GM21367 (cell line): ENCODE results near the gene BORCS8.

ENCODE experiments used
- ATAC-seq: cut with Tn5 transposase; IDR thresholded peaks from one replicate; pipeline ENCODE4 v1.9.1; 2021; ENCODE audit not compliant: unreplicated experiment

Gene BORCS8

GRCh38 chr19:19214892-19215291 lies 22.9 kb upstream of the BORCS8 start:
- no peak for ATAC-seq

- ATAC-seq, result no peak
Measured at GRCh38 chr19:19214159-19214490, 22.2 kb upstream of the BORCS8 start.

GRCh38 chr19:19213426-19214158 lies 21.6 kb upstream of the BORCS8 start:
- ATAC-seq, result no peak

GRCh38 chr19:19212916-19213315 lies 21.0 kb upstream of the BORCS8 start:
- no peak for ATAC-seq

GRCh38 chr19:19211499-19212420 lies 19.8 kb upstream of the BORCS8 start, which contains the start of gene NCAN:
NCAN (plus strand) TSS chr19:19211958; CDS start chr19:19216954, 4,996 bp downstream.
- ATAC-seq, result no peak

- ATAC-seq, result no peak
Measured at GRCh38 chr19:19209372-19209771, 17.4 kb upstream of the BORCS8 start.

- ATAC-seq, result no peak
Measured at GRCh38 chr19:19207637-19208572, 16.0 kb upstream of the BORCS8 start.

GRCh38 chr19:19206938-19207337 lies 15.0 kb upstream of the BORCS8 start:
- no peak for ATAC-seq

GRCh38 chr19:19205416-19206410 lies 13.8 kb upstream of the BORCS8 start:
- no peak for ATAC-seq

- ATAC-seq, result no peak
Measured at GRCh38 chr19:19204181-19204580, 12.2 kb upstream of the BORCS8 start.

GRCh38 chr19:19203012-19203856 lies 11.3 kb upstream of the BORCS8 start, which contains the start of gene NR2C2AP:
NR2C2AP (minus strand) TSS chr19:19203414; CDS start chr19:19203060, 354 bp downstream.
- peak; percentile 48 for ATAC-seq

- no peak for ATAC-seq
Measured at GRCh38 chr19:19202707-19203011, 10.7 kb upstream of the BORCS8 start.

GRCh38 chr19:19201697-19202630 lies 10.0 kb upstream of the BORCS8 start:
- ATAC-seq, result no peak

- ATAC-seq, result no peak
Measured at GRCh38 chr19:19193926-19194325, 2.0 kb upstream of the BORCS8 start.

GRCh38 chr19:19192910-19193423 lies 1.0 kb upstream of the BORCS8 start:
- ATAC-seq, result no peak

- ATAC-seq, result no peak
Measured at GRCh38 chr19:19191768-19192077, 229 bp downstream of the BORCS8 start.

- no peak for ATAC-seq
Measured at GRCh38 chr19:19186742-19187141, 5.2 kb downstream of the BORCS8 start.
